GM13977 (cell line): ENCODE data around the gene UCK2.

Experiments used
- DNase-seq: peaks from one replicate; pipeline ENCODE4 v3.0.0; 2012; ENCODE audit warnings: low spot score
- CTCF ChIP-seq: IDR thresholded peaks from 2 replicates; pipeline ENCODE4 v1.5.1; 2012; ENCODE audit warnings: mild to moderate bottlenecking, control low read depth; ENCODE audit not compliant: insufficient read depth; ENCODE audit errors: extremely low read depth, missing control alignments
- in situ Hi-C: fragments of 300-500 bp; cut with MboI; formaldehyde crosslinking; loops from one replicate; pipeline ENCODE4 v1.12.0; 2022; ENCODE audit warnings: low sequenced_read_pairs, low pct_unique_long_range_greater_than_20kb, mixed read lengths, inconsistent platforms; ENCODE audit not compliant: unreplicated experiment

Gene UCK2

GRCh38 chr1:165807613-165808012 lies 19.8 kb upstream of the UCK2 start:
- no peak for DNase-seq
- TF ChIP-seq CTCF = no peak
- in situ Hi-C loops = no loop called here

GRCh38 chr1:165815725-165816124 lies 11.7 kb upstream of the UCK2 start:
- DNase-seq = no peak

GRCh38 chr1:165816157-165816556 lies 11.3 kb upstream of the UCK2 start:
- no peak for TF ChIP-seq CTCF
- in situ Hi-C loops = no loop called here
- DNase-seq = no peak

More at GRCh38 chr1:165815725-165816124, 11.7 kb upstream of the UCK2 start:
- in situ Hi-C loops = no loop called here
- no peak for TF ChIP-seq CTCF

- no peak for DNase-seq
- in situ Hi-C loops = no loop called here
- TF ChIP-seq CTCF = no peak
These were observed 10.5 kb upstream of the UCK2 start for GRCh38 chr1:165816826-165817497.

- TF ChIP-seq CTCF = no peak
- DNase-seq = no peak
- in situ Hi-C loops = no loop called here
These were observed 3.7 kb upstream of the UCK2 start for GRCh38 chr1:165823552-165824268.

GRCh38 chr1:165824269-165824643 lies 3.2 kb upstream of the UCK2 start:
- no peak for DNase-seq
- in situ Hi-C loops = no loop called here
- TF ChIP-seq CTCF = no peak
